OCI-LY3 (cell line): ENCODE data around the gene GSTK1.

ENCODE experiments used
- EZH2phosphoT487 ChIP-seq: fragments of 200-600 bp; shearing (Covaris generic); IDR thresholded peaks from 2 replicates; pipeline ENCODE4 v1.6.1; 2018; ENCODE audit warnings: antibody characterized with exemption, mixed run types, low read depth
- TF ChIP-seq, protein P1 (sequence below): fragments of 200-600, 300-600 bp; sonication (generic); IDR thresholded peaks from 2 replicates; pipeline ENCODE4 v1.5.1; 2014; ENCODE audit warnings: antibody characterized with exemption, low read length, low read depth

DNA sequence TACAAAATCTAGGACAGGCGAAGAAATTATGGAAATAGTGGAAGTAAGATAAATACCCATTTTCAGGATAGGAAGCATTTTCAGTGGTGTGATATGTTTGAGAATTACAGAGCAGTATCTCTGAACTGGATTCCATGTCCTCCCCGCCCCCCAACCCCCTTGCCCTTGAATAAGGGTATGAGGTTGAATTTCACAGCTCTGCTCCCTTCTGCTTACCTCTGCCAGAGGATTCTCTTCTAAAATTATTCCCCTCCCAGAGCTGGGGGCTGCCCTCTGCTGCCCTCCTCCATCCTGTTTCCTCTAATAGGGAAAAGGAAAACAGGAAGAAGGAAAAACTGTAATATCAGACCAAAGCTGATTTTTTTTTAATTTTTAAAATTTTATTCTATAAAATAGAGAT, 45.4 kb downstream of the GSTK1 start:
- TF ChIP-seq, protein P1, sequence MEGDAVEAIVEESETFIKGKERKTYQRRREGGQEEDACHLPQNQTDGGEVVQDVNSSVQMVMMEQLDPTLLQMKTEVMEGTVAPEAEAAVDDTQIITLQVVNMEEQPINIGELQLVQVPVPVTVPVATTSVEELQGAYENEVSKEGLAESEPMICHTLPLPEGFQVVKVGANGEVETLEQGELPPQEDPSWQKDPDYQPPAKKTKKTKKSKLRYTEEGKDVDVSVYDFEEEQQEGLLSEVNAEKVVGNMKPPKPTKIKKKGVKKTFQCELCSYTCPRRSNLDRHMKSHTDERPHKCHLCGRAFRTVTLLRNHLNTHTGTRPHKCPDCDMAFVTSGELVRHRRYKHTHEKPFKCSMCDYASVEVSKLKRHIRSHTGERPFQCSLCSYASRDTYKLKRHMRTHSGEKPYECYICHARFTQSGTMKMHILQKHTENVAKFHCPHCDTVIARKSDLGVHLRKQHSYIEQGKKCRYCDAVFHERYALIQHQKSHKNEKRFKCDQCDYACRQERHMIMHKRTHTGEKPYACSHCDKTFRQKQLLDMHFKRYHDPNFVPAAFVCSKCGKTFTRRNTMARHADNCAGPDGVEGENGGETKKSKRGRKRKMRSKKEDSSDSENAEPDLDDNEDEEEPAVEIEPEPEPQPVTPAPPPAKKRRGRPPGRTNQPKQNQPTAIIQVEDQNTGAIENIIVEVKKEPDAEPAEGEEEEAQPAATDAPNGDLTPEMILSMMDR: no peak
- TF ChIP-seq EZH2phosphoT487: no peak
